ENCODE measurements around the gene RFFL. TPM values are rescaled to one million over a fixed set of nuclear protein-coding genes. Genes with fewer than 3 reads are reported as not detected.
A peak's percentile ranks its signal among the peaks of the same experiment; 100 is the strongest.

Gene RFFL
- total and polyA plus RNA-seq, 2 of the 4 experiments (the other 2 are of a cell fraction): 11.6 to 19.2 TPM

DNA sequence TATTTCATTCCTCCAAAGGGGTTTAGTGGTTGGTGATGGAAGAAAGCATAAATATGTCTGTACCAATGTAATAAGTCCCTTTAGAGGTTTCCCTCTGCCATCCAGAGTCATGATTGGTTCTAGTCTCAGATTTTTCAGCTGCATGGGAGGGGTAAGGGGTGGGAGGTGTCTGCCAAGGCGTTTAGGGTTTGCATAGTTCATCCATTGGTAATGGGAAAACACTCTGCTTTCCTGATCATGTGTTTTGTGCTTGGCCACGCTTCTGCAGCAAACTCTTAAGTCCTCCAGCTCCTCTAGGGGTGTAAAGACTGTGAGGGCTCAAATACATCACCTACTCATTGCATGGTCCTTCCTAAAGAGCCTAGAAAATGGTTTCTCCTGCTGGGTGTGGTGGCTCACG is 53.4 kb downstream of the RFFL start:
- Histone ChIP-seq H3K9me3 (ENCODE audit: control insufficient read depth, insufficient read depth, low read length) (no peaks in the 10 kb centered on the region), H2AK9ac (replicated peaks; ENCODE audit: low read depth, low read length, poor library complexity) (no peak overlapping the region), H3K4me2 (ENCODE audit: low read depth, low read length) (no peak overlapping the region), H3K36me3 (ENCODE audit: control insufficient read depth, insufficient read depth, low read length) (peaks cover 26% of the 10 kb centered on the region), H3K18ac (ENCODE audit: low read depth, low read length) (no peak overlapping the region), H3K9me1 (ENCODE audit: insufficient read depth, low read length) (peaks cover 12% of the 10 kb centered on the region), H3K4me3 (ENCODE audit: insufficient read depth, low read depth, low read length) (no peak overlapping the region), H3K23ac (ENCODE audit: low read depth, low read length) (no peak overlapping the region), H3K27me3 (ENCODE audit: control insufficient read depth, insufficient read depth, low read length) (no peaks in the 10 kb centered on the region), H3K14ac (replicated peaks; ENCODE audit: low read depth, low read length) (no peak overlapping the region), H3K9ac (ENCODE audit: low read depth, low read length) (no peak overlapping the region), H4K5ac (ENCODE audit: low read depth, low read length) (no peak overlapping the region), H3K4me1 (ENCODE audit: control insufficient read depth, insufficient read depth, low read length) (no peaks in the 10 kb centered on the region), H4K20me1 (ENCODE audit: insufficient read depth, low read length) (no peaks in the 10 kb centered on the region), H2BK20ac (ENCODE audit: low read depth, low read length) (no peak overlapping the region), H2AFZ (replicated peaks; ENCODE audit: low read length, poor library complexity) (no peak overlapping the region), H3K79me1 (ENCODE audit: low read depth in 1 of 2, low read length in 2 of 2) (peaks cover 0 to 19% of the 10 kb centered on the region in 2 experiments; a peak in 2 of 4 replicates), H3K27ac (ENCODE audit: insufficient read depth, low read length) (no peak overlapping the region), H3K56ac (ENCODE audit: extremely low read depth, insufficient read depth, low read length) (no peak overlapping the region), H4K91ac (ENCODE audit: insufficient read depth, low read depth, low read length) (no peak overlapping the region), H2AK5ac (ENCODE audit: low read depth, low read length) (no peak overlapping the region), H2BK15ac (ENCODE audit: low read depth, low read length) (no peak overlapping the region), H2BK5ac (ENCODE audit: low read depth, low read length, poor library complexity, severe bottlenecking) (no peak overlapping the region), H2BK120ac (ENCODE audit: low read depth, low read length) (no peak overlapping the region), H3K4ac (ENCODE audit: low read depth, low read length) (no peak overlapping the region), H4K8ac (ENCODE audit: low read depth in 2 of 2, low read length in 2 of 2) (no peak overlapping the region)
- intact Hi-C loops (cut with micrococcal nuclease): no loop called here
- no peak for TF ChIP-seq RAD21 (IDR thresholded peaks at IDR 0.05; ENCODE audit: low read length)
- no peak for TF ChIP-seq RCOR1 (IDR thresholded peaks at IDR 0.05; ENCODE audit: insufficient replicate concordance, low read length)
- TF ChIP-seq, protein P1, sequence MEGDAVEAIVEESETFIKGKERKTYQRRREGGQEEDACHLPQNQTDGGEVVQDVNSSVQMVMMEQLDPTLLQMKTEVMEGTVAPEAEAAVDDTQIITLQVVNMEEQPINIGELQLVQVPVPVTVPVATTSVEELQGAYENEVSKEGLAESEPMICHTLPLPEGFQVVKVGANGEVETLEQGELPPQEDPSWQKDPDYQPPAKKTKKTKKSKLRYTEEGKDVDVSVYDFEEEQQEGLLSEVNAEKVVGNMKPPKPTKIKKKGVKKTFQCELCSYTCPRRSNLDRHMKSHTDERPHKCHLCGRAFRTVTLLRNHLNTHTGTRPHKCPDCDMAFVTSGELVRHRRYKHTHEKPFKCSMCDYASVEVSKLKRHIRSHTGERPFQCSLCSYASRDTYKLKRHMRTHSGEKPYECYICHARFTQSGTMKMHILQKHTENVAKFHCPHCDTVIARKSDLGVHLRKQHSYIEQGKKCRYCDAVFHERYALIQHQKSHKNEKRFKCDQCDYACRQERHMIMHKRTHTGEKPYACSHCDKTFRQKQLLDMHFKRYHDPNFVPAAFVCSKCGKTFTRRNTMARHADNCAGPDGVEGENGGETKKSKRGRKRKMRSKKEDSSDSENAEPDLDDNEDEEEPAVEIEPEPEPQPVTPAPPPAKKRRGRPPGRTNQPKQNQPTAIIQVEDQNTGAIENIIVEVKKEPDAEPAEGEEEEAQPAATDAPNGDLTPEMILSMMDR (conservative IDR thresholded peaks at IDR 0.05; ENCODE audit: low read depth, low read length): no peak
- TF ChIP-seq FOS (IDR thresholded peaks at IDR 0.05; ENCODE audit: low read depth, low read length): no peak
- TF ChIP-seq MAFK (IDR thresholded peaks at IDR 0.05; ENCODE audit: low read depth, low read length): no peak
- TF ChIP-seq CHD1 (IDR thresholded peaks at IDR 0.05; ENCODE audit: low read depth, low read length): no peak
- TF ChIP-seq MAZ (IDR thresholded peaks at IDR 0.05; ENCODE audit: borderline replicate concordance, low read depth, low read length): no peak
- no peak for TF ChIP-seq CEBPB (IDR thresholded peaks at IDR 0.05; ENCODE audit: low read depth, low read length)
- TF ChIP-seq POLR2A (IDR thresholded peaks at IDR 0.05; ENCODE audit: low read depth, low read length): no peak
- no peak for TF ChIP-seq SMC3 (IDR thresholded peaks at IDR 0.05; ENCODE audit: low read depth, low read length)
- TF ChIP-seq BHLHE40 (IDR thresholded peaks at IDR 0.05; ENCODE audit: low read depth, low read length): no peak
- no CpG with 5 or more reads among the region's 3 CpGs for WGBS, 2 experiments (ENCODE audit: extremely low coverage in 2 of 2, insufficient read length in 1 of 2)
- ATAC-seq (ENCODE audit: low read depth): peak; percentile 60
- in situ Hi-C loops (cut with MboI; ENCODE audit: low sequenced_read_pairs): no loop called here
- ChIA-PET CTCF (no interaction called here), POLR2A (ENCODE audit: unreplicated experiment) (no interaction called here)
- BruUV-seq (replicated peaks): no TSS peak
- dilution Hi-C loops (cut with HindIII; ENCODE audit: low sequenced_read_pairs, unreplicated experiment): no loop called here
- peak; percentile 17 for DNase-seq
